CD14-positive monocyte (primary cell): ENCODE results near the gene SPATA46. TPM values are rescaled to one million over a fixed set of nuclear protein-coding genes. Genes with fewer than 3 reads are reported as not detected.

Source experiments
- DNase-seq, 3 donors: peaks; one replicate each; pipeline ENCODE4 v3.0.0-alpha.2; 2011 to 2022
- H2AFZ ChIP-seq: 2 replicates; pipeline ENCODE4 v1.6.0; 2012; ENCODE audit warnings: mild to moderate bottlenecking, low read depth, low read length, inconsistent platforms; ENCODE audit not compliant: insufficient read depth, poor library complexity, severe bottlenecking
- H3K27ac ChIP-seq, 2 donors: 1 replicate in 1 of 2; 2 replicates in 1 of 2; pipeline ENCODE4 v1.5.1; 2012 to 2013; ENCODE audit warnings: low read length in 2 of 2, control low read depth in 1 of 2, inconsistent platforms in 1 of 2, low read depth in 1 of 2, mild to moderate bottlenecking in 1 of 2
- H3K27me3 ChIP-seq, 2 donors: one replicate each; pipeline versions ENCODE4 v1.6.0 to v1.6.1; 2011 to 2013; ENCODE audit warnings: low read length in 2 of 2; ENCODE audit not compliant: control insufficient read depth in 2 of 2, insufficient read depth in 2 of 2
- H3K36me3 ChIP-seq, 2 donors: replicated peaks in 1 of 2; 1 replicate in 1 of 2; 2 replicates in 1 of 2; pipeline versions ENCODE4 v1.5.1 to v1.6.1; 2012 to 2013; ENCODE audit warnings: low read length in 2 of 2, control low read depth in 1 of 2, inconsistent platforms in 1 of 2, mild to moderate bottlenecking in 1 of 2; ENCODE audit not compliant: insufficient read depth in 2 of 2, control insufficient read depth in 1 of 2
- H3K4me1 ChIP-seq, 2 donors: 1 replicate in 1 of 2; 2 replicates in 1 of 2; pipeline versions ENCODE4 v1.5.1 to v1.6.1; 2012 to 2013; ENCODE audit warnings: low read length in 2 of 2, control low read depth in 1 of 2, inconsistent platforms in 1 of 2, mild to moderate bottlenecking in 1 of 2, moderate library complexity in 1 of 2; ENCODE audit not compliant: insufficient read depth in 2 of 2, control insufficient read depth in 1 of 2
- H3K4me2 ChIP-seq: replicated peaks from 2 replicates; pipeline ENCODE3; 2012; ENCODE audit warnings: low read length, moderate library complexity, mild to moderate bottlenecking; ENCODE audit not compliant: poor library complexity, severe bottlenecking; ENCODE audit errors: extremely low read depth
- H3K4me3 ChIP-seq, 3 experiments: fragments of 200-600 bp in 1 of 3; sonication (generic) in 1 of 3; replicated peaks in 1 of 3; 1 replicate in 2 of 3; 2 replicates in 1 of 3; pipeline ENCODE4 v1.5.1; 2011 to 2013; ENCODE audit warnings: low read length in 3 of 3, mild to moderate bottlenecking in 3 of 3, control low read depth in 2 of 3, low read depth in 2 of 3, inconsistent platforms in 1 of 3, moderate library complexity in 1 of 3
- H3K79me2 ChIP-seq: 2 replicates; pipeline ENCODE4 v1.6.0; 2012; ENCODE audit warnings: mild to moderate bottlenecking, control low read depth, inconsistent platforms, low read length, moderate library complexity; ENCODE audit not compliant: insufficient read depth
- H3K9ac ChIP-seq: 2 replicates; pipeline ENCODE4 v1.6.0; 2017; ENCODE audit warnings: low read length, mild to moderate bottlenecking; ENCODE audit not compliant: insufficient read depth, poor library complexity, severe bottlenecking
- H3K9me3 ChIP-seq, 2 donors: replicated peaks in 1 of 2; 1 replicate in 1 of 2; 2 replicates in 1 of 2; pipeline versions ENCODE4 v1.5.1 to v1.6.1; 2012 to 2013; ENCODE audit warnings: low read length in 2 of 2, control low read depth in 1 of 2; ENCODE audit not compliant: control insufficient read depth in 1 of 2, insufficient read depth in 1 of 2
- H4K20me1 ChIP-seq: 2 replicates; pipeline ENCODE4 v1.6.0; 2012; ENCODE audit warnings: mild to moderate bottlenecking, low read length, control low read depth, moderate library complexity; ENCODE audit not compliant: insufficient read depth
- H3K27ac Mint-ChIP-seq, 7 donors: one replicate each; pipeline ENCODE4 v1.8.0; 2020; ENCODE audit warnings: mild to moderate bottlenecking in 7 of 7, mixed read lengths in 7 of 7, moderate library complexity in 6 of 7, inconsistent platforms in 2 of 7
- H3K27me3 Mint-ChIP-seq, 3 donors: one replicate each; pipeline ENCODE4 v1.8.0; 2021 to 2022; ENCODE audit warnings: low read depth in 3 of 3, mild to moderate bottlenecking in 3 of 3, mixed read lengths in 3 of 3, moderate library complexity in 3 of 3, inconsistent platforms in 1 of 3
- H3K36me3 Mint-ChIP-seq, 2 donors: one replicate each; pipeline ENCODE4 v1.8.0; 2020; ENCODE audit warnings: mixed read lengths in 2 of 2, inconsistent platforms in 1 of 2, mild to moderate bottlenecking in 1 of 2
- H3K4me1 Mint-ChIP-seq: one replicate; pipeline ENCODE4 v1.8.0; 2020; ENCODE audit warnings: mild to moderate bottlenecking, mixed read lengths
- H3K4me3 Mint-ChIP-seq, 2 donors: one replicate each; pipeline ENCODE4 v1.8.0; 2020; ENCODE audit warnings: mild to moderate bottlenecking in 2 of 2, mixed read lengths in 2 of 2, moderate library complexity in 1 of 2
- H3K9me3 Mint-ChIP-seq, 7 donors: one replicate each; pipeline ENCODE4 v1.8.0; 2020 to 2022; ENCODE audit warnings: mixed read lengths in 7 of 7, mild to moderate bottlenecking in 6 of 7, moderate library complexity in 6 of 7, inconsistent platforms in 2 of 7
- CTCF ChIP-seq: fragments of 200-600 bp; IDR thresholded peaks from one replicate; pipeline ENCODE4 v1.8.0; 2022; ENCODE audit warnings: antibody characterized with exemption, mild to moderate bottlenecking
- WGBS: methylation state at CpG from one replicate; pipeline ENCODE4 v1.1.5; 2013; ENCODE audit warnings: missing lambda C conversion rate; ENCODE audit not compliant: insufficient coverage; 5-methylcytosine and 5-hydroxymethylcytosine counted together
- intact Hi-C, 2 donors: fragments of 100-400 bp; cut with micrococcal nuclease; formaldehyde crosslinking; loops; one replicate each; pipeline versions ENCODE4 v1.15.0 to v1.15.1; 2023
- polyA minus RNA-seq: library from RNA; depleted of rRNA, polyadenylated mRNA; stranded (reverse); fragments of >200 nt; gene quantifications from 2 replicates; pipeline ENCODE4 v1.2.3, GENCODE V29; 2012
- polyA plus RNA-seq, 3 donors: library from polyadenylated mRNA; depleted of rRNA in 1 of 3; unstranded in 2 of 3; stranded (reverse) in 1 of 3; fragments of 300-500 nt in 2 of 3; fragments of >200 nt in 1 of 3; fragmentation: Illumina TruSeq in 2 of 3; gene quantifications; 1 replicate in 2 of 3; 2 replicates in 1 of 3; pipeline ENCODE4 v1.2.3, GENCODE V29; 2012 to 2021
- total RNA-seq, 12 experiments: library from RNA in 1 of 12; stranded (reverse) in 1 of 12; fragments of 120-200 nt in 1 of 12; gene quantifications; one replicate each; pipeline ENCODE4 v1.2.4 and lab custom pipeline; 2013 to 2026; ENCODE audit warnings: mixed read lengths in 6 of 12, inconsistent platforms in 1 of 12

Gene SPATA46
- total RNA-seq (2013), result not detected
- polyA plus RNA-seq, result not detected
- polyA minus RNA-seq, result not detected in 2 replicates
- total RNA-seq (lab: John Stamatoyannopoulos, UW), result 0 to 0.58 (median 0) reads per million in 11 experiments

- Mint-ChIP-seq H3K9me3 (no peaks in the 10 kb centered on the region), H3K4me1 (peaks cover 5% of the 10 kb centered on the region), H3K27ac (no peak within 1 kb of the TSS), H3K4me3 (no peak within 1 kb of the TSS), H3K27me3 (peaks cover 1 to 6% (median 2%) of the 10 kb centered on the region in 3 donors), H3K36me3 (no peaks in the 10 kb centered on the region)
- Histone ChIP-seq H3K27me3 (no peaks in the 10 kb centered on the region), H3K27ac (no peak within 1 kb of the TSS), H3K9me3 (no peaks in the 10 kb centered on the region), H4K20me1 (no peaks in the 10 kb centered on the region), H3K36me3 (no peaks in the 10 kb centered on the region), H3K79me2 (no peaks in the 10 kb centered on the region), H2AFZ (no peak within 1 kb of the TSS), H3K9ac (no peak within 1 kb of the TSS), H3K4me2 (no peak within 1 kb of the TSS), H3K4me3 (no peak within 1 kb of the TSS), H3K4me1 (peaks cover 0 to 4% of the 10 kb centered on the region in 2 donors)
- intact Hi-C loops, result no loop called here
- DNase-seq, result no peak
- TF ChIP-seq CTCF, result no peak
- WGBS, result 90% methylated on average over 2 of the region's 5 CpGs
Measured at GRCh38 chr1:162376691-162377090, at the start of gene SPATA46. TSS of gene SPATA46 (minus strand) at chr1:162376854. CDS start at chr1:162376790, 64 bp downstream.

GRCh38 chr1:162422662-162423375 is 46.2 kb upstream of the SPATA46 start:
- TF ChIP-seq CTCF, result no peak

More at GRCh38 chr1:162422662-162423375, 46.2 kb upstream of the SPATA46 start:
- Histone ChIP-seq H3K4me1 (peaks cover 38 to 43% of the 10 kb centered on the region in 2 donors), H3K27me3 (no peaks in the 10 kb centered on the region), H3K9ac (no peak overlapping the region), H3K4me3 (peak overlapping the region in 1 of 3 experiments; percentile 11), H3K79me2 (no peaks in the 10 kb centered on the region), H2AFZ (no peak overlapping the region), H3K27ac (peak overlapping the region in 1 of 2 donors; percentile 56), H3K36me3 (no peaks in the 10 kb centered on the region), H3K4me2 (peak overlapping the region; percentile 49), H3K9me3 (no peaks in the 10 kb centered on the region), H4K20me1 (no peaks in the 10 kb centered on the region)
- intact Hi-C loops, result loop anchor here in 1 of 2 donors (10.0 kb wide), 1 partner anchor 108 kb away; no protein-coding TSS in a partner anchor
- H3K9me3 Mint-ChIP-seq, result peaks cover 0 to 4% (median 0%) of the 10 kb centered on the region in 7 donors
- peak; percentile 85 to 86 (median 86) for DNase-seq
- 64% methylated on average over 5 of the region's 10 CpGs for WGBS
- H3K4me3 Mint-ChIP-seq, result peak overlapping the region in 1 of 2 donors; percentile 53
- H3K27me3 Mint-ChIP-seq, result peaks cover 0 to 8% (median 3%) of the 10 kb centered on the region in 3 donors
- H3K36me3 Mint-ChIP-seq, result no peaks in the 10 kb centered on the region
- H3K4me1 Mint-ChIP-seq, result peaks cover 46% of the 10 kb centered on the region
- peak overlapping the region; percentile 47 to 89 (median 85) for H3K27ac Mint-ChIP-seq
